Right renal cortex interstitium (tissue), 3 donors: ENCODE results near the gene ZNF141. TPM values are rescaled to one million over a fixed set of nuclear protein-coding genes. Genes with fewer than 3 reads are reported as not detected.
"Not testable (repeated sequence)": the region's sequence is repeated elsewhere in the genome, so short reads cannot be mapped to it uniquely, and the experiment has no call there.

Experiments used
- DNase-seq, 3 donors: peaks; one replicate each; pipeline ENCODE4 v3.0.0-alpha.2; 2013; ENCODE audit warnings: low read depth in 3 of 3, low spot score in 2 of 3
- polyA plus RNA-seq, 3 donors: library from polyadenylated mRNA; unstranded; fragments of 120-200 nt; gene quantifications; one replicate each; pipeline ENCODE4 v1.2.1, GENCODE V29; 2013; ENCODE audit not compliant: insufficient read length in 3 of 3

ZNF141 gene
- 10 to 100 TPM; 25.0 to 27.6 (median 27.4) TPM for polyA plus RNA-seq

- peak; percentile 92 to 97 (median 95) for DNase-seq
Measured at GRCh38 chr4:337143-337931, at the start of gene ZNF141. Gene ZNF141, plus strand, starts transcription at chr4:337814. Its CDS starts 170 bp downstream, at chr4:337984.

- no peak for DNase-seq
Measured at GRCh38 chr4:288891-289290, 48.7 kb upstream of the ZNF141 start.

GRCh38 chr4:294732-295131 lies 42.9 kb upstream of the ZNF141 start:
- no peak for DNase-seq

- DNase-seq = no peak
Measured at GRCh38 chr4:302381-302780, 35.2 kb upstream of the ZNF141 start.

- DNase-seq = not testable (repeated sequence)
Measured at GRCh38 chr4:304516-304915, 33.1 kb upstream of the ZNF141 start.

- DNase-seq = peak; percentile 41 to 76 (median 48)
Measured at GRCh38 chr4:304969-305680, 32.5 kb upstream of the ZNF141 start, which contains the start of gene ZNF732. Gene ZNF732, minus strand, starts transcription at chr4:305474. Its CDS starts 164 bp downstream, at chr4:305310.

- DNase-seq = no peak
Measured at GRCh38 chr4:306551-306961, 31.1 kb upstream of the ZNF141 start.

DNA sequence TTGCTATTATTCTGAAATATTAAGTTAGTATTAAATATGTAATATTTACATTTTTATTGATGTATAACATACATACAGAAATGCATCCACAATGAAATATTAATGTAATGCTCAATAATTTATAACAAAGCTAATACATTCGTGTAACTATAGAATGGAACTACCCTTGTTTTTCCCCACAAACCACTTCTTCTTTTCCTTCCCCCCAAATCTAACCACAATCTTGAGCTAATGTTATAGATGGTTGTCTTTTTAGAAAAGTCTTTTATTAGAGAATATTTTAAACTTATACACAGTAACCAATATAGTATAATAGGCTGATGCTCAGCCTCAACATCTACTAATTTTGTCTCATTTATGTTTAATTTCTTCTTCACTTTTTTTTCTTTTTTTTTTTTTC lies 27.8 kb upstream of the ZNF141 start:
- no peak for DNase-seq

- no peak for DNase-seq
Measured at GRCh38 chr4:314296-314903, 23.2 kb upstream of the ZNF141 start.

DNA sequence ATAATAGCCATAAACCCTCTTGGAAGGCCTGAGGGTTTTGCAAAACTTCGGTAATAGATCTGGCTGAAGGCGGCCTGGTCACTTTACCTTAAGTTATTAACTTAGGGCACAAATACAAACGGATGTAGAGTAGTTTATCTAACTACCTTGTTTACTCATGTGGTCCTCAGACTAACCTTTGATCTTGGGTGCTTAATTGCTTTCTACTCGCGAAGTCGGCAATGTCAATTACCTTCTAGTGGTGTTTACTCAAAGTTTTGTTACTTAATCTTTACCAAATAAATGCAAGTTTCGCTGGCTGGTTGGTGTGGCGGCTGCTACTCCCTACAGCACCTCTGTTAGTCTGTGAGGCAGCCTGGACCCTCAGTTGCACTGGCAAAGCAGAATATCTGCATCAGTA lies 8.9 kb upstream of the ZNF141 start:
- no peak for DNase-seq

- no peak for DNase-seq
Measured at GRCh38 chr4:335515-335914, 2.1 kb upstream of the ZNF141 start.

GRCh38 chr4:336099-336892 lies 1.3 kb upstream of the ZNF141 start:
- DNase-seq = no peak

DNA sequence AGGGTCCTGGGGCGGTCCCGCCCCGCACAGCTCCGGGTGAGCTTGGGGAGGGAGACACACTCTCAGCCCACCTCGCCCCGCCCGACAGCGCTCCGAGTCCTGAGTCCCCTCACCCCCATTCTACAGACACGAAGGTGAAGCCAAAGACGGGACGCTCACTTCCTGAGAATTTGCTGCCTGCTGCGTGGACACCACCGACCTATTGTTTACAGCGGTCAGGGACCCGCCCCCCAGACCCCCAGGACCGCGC lies 796 bp upstream of the ZNF141 start:
- peak in 1 of 3 donors; percentile 38 for DNase-seq

GRCh38 chr4:337932-338758 lies 531 bp downstream of the ZNF141 start:
- peak; percentile 26 to 48 (median 27) for DNase-seq

DNA sequence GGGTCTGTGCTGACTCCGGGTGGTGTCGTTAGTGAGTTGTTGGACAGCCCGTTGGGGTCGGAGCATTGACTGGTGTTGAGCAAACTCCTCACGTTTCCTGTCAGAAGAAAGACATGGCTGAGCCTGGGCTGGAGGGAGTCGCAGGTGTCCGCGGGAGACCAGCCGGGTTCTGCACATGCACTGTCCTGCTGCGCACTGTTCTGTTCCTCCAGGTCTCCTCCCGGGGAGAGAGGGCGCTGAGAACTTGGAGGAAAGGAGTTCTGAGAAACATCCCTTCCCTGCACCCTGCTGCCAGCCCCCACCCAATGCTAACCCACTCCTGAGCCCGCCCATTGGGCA lies 1.1 kb downstream of the ZNF141 start:
- no peak for DNase-seq

- no peak for DNase-seq
Measured at GRCh38 chr4:340011-340410, 2.4 kb downstream of the ZNF141 start.

DNA sequence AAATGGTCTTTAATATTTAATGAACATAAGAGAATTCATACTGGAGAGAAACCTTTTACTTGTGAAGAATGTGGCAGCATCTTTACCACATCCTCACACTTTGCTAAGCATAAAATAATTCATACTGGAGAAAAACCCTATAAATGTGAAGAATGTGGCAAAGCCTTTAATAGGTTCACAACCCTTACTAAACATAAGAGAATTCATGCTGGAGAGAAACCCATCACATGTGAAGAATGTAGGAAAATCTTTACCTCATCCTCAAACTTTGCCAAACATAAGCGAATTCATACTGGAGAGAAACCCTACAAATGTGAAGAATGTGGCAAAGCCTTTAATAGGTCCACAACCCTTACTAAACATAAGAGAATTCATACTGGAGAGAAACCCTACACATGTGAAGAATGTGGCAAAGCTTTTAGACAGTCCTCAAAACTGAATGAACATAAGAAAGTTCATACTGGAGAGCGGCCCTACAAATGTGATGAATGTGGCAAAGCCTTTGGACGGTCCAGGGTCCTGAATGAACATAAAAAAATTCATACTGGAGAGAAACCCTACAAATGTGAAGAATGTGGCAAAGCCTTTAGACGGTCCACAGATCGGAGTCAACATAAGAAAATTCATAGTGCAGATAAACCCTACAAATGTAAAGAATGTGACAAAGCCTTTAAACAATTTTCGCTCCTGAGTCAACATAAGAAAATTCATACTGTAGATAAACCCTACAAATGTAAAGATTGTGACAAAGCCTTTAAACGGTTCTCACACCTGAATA lies 35.6 kb downstream of the ZNF141 start:
- no peak for DNase-seq

DNA sequence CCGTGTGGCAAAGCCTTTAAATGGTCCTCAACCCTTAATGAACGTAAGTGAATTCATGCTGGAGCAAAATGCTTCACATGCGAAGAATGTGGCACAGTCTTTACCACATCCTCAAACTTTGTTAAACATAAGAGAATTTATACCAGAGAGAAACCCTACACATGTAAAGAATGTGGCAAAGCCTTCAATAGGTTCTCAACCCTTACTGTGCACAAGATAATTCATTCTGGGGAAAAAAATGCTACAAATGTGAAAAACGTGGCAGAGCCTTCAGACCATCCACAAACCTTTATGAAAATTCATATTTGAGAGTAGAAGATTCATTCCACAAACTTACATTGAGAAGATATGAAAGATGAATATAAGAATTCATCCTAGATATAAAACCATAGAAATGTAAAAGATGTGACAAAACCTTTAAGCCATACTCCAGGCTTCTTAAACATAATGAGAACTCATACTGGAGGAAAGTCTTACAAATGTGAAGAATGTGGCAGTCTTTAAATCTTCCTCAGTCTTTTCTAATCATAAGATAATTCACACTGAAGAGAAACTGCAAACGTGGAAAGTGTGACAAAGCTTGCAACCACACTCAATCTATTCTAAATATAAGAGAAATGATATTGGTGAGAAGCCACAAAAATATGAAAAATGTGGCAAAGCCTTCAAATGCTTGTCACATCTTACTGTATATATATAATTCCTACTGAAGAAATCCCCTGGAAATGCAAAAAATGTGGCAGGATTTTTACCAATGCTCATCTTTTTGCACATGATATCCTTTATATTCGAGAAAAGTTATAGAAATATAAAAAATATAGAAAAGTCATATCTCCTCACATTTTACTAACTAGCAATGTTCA lies 36.9 kb downstream of the ZNF141 start:
- no peak for DNase-seq
